A549 (cell line): Measurements from ENCODE around the gene IAPP.

Source experiments
- PHF8 ChIP-seq: fragments of 200-600 bp; sonication (generic); IDR thresholded peaks from 2 replicates; pipeline ENCODE4 v1.6.1; 2016; ENCODE audit warnings: low read depth, mild to moderate bottlenecking, antibody characterized with exemption, moderate library complexity, borderline replicate concordance
- POLR2A ChIP-seq: IDR thresholded peaks from 2 replicates; pipeline ENCODE4 v1.6.1; 2012; ENCODE audit warnings: mild to moderate bottlenecking, low read length
- ZNF302 ChIP-seq: fragments of 250-450 bp; sonication (Bioruptor Pico); IDR thresholded peaks from 2 replicates; pipeline ENCODE4 v1.9.0; 2021; ENCODE audit warnings: inconsistent platforms, mild to moderate bottlenecking, moderate library complexity
- TF ChIP-seq, protein P1 (sequence below): IDR thresholded peaks from 2 replicates; pipeline ENCODE4 v1.6.1; 2012
- TF ChIP-seq, protein P2 (sequence below): fragments of 450-650 bp; IDR thresholded peaks from 2 replicates; pipeline ENCODE4 v1.6.1; 2014; ENCODE audit warnings: antibody characterized with exemption
- TF ChIP-seq, protein P3 (sequence below): fragments of >200 bp; sonication (Bioruptor Twin); formaldehyde crosslinking; IDR thresholded peaks from 3 replicates; pipeline ENCODE4 v1.5.1; 2016
- TF ChIP-seq, protein P4 (sequence below): fragments of >200 bp; sonication (Bioruptor Twin); formaldehyde crosslinking; IDR thresholded peaks from 3 replicates; pipeline ENCODE4 v1.6.1; 2016
- TF ChIP-seq, protein P5 (sequence below): fragments of 200-600 bp; sonication (generic); IDR thresholded peaks from 2 replicates; pipeline ENCODE4 v1.6.1; 2016; ENCODE audit warnings: antibody characterized with exemption, mild to moderate bottlenecking, moderate library complexity

DNA sequence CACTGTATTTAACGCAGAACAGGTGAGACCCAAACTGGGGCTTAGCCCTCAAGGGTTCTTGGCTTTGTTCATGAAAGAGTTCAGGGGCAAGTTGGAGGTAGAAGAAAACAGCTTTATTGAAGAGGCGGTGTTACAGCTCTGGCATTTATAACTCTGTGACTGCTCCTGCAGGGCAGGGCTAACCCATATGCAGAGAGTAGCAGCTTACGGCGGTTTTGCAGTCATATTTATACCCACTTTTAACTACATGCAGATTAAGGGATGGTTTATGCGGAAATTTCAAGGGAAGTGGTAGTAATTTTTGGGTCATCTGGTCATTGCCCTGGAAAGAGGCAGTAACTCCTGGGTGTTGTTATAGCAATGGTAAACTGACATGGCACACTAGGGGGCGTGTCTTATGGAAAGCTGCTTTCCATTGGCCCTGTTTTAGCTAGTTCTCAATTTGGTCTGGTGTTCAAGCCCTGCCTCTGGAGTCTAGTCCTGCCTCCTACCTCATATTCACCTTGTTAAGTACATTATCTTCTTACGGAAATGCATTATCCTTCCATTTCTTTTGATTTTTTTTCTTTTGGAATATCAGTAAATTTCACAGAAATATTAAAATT is 1.8 kb upstream of the IAPP start:
- TF ChIP-seq POLR2A (no peak), ZNF302 (CRISPR knock-in tag) (no peak), PHF8 (no peak)
- TF ChIP-seq, protein P1, sequence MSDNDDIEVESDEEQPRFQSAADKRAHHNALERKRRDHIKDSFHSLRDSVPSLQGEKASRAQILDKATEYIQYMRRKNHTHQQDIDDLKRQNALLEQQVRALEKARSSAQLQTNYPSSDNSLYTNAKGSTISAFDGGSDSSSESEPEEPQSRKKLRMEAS = no peak
- TF ChIP-seq, protein P2, sequence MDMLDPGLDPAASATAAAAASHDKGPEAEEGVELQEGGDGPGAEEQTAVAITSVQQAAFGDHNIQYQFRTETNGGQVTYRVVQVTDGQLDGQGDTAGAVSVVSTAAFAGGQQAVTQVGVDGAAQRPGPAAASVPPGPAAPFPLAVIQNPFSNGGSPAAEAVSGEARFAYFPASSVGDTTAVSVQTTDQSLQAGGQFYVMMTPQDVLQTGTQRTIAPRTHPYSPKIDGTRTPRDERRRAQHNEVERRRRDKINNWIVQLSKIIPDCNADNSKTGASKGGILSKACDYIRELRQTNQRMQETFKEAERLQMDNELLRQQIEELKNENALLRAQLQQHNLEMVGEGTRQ = no peak
- TF ChIP-seq, protein P3, sequence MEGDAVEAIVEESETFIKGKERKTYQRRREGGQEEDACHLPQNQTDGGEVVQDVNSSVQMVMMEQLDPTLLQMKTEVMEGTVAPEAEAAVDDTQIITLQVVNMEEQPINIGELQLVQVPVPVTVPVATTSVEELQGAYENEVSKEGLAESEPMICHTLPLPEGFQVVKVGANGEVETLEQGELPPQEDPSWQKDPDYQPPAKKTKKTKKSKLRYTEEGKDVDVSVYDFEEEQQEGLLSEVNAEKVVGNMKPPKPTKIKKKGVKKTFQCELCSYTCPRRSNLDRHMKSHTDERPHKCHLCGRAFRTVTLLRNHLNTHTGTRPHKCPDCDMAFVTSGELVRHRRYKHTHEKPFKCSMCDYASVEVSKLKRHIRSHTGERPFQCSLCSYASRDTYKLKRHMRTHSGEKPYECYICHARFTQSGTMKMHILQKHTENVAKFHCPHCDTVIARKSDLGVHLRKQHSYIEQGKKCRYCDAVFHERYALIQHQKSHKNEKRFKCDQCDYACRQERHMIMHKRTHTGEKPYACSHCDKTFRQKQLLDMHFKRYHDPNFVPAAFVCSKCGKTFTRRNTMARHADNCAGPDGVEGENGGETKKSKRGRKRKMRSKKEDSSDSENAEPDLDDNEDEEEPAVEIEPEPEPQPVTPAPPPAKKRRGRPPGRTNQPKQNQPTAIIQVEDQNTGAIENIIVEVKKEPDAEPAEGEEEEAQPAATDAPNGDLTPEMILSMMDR = no peak
- TF ChIP-seq, protein P4, sequence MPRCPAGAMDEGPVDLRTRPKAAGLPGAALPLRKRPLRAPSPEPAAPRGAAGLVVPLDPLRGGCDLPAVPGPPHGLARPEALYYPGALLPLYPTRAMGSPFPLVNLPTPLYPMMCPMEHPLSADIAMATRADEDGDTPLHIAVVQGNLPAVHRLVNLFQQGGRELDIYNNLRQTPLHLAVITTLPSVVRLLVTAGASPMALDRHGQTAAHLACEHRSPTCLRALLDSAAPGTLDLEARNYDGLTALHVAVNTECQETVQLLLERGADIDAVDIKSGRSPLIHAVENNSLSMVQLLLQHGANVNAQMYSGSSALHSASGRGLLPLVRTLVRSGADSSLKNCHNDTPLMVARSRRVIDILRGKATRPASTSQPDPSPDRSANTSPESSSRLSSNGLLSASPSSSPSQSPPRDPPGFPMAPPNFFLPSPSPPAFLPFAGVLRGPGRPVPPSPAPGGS = no peak
- TF ChIP-seq, protein P5, sequence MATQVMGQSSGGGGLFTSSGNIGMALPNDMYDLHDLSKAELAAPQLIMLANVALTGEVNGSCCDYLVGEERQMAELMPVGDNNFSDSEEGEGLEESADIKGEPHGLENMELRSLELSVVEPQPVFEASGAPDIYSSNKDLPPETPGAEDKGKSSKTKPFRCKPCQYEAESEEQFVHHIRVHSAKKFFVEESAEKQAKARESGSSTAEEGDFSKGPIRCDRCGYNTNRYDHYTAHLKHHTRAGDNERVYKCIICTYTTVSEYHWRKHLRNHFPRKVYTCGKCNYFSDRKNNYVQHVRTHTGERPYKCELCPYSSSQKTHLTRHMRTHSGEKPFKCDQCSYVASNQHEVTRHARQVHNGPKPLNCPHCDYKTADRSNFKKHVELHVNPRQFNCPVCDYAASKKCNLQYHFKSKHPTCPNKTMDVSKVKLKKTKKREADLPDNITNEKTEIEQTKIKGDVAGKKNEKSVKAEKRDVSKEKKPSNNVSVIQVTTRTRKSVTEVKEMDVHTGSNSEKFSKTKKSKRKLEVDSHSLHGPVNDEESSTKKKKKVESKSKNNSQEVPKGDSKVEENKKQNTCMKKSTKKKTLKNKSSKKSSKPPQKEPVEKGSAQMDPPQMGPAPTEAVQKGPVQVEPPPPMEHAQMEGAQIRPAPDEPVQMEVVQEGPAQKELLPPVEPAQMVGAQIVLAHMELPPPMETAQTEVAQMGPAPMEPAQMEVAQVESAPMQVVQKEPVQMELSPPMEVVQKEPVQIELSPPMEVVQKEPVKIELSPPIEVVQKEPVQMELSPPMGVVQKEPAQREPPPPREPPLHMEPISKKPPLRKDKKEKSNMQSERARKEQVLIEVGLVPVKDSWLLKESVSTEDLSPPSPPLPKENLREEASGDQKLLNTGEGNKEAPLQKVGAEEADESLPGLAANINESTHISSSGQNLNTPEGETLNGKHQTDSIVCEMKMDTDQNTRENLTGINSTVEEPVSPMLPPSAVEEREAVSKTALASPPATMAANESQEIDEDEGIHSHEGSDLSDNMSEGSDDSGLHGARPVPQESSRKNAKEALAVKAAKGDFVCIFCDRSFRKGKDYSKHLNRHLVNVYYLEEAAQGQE = no peak
